ENCODE measurements around the gene CABP1.
A peak's percentile ranks its signal among the peaks of the same experiment; 100 is the strongest.
"Not testable (repeated sequence)": the region's sequence is repeated elsewhere in the genome, so short reads cannot be mapped to it uniquely, and the experiment has no call there.

Gene CABP1

GRCh38 chr12:120639771-120640721 lies at the start of gene CABP1:
CABP1 (plus strand) TSS chr12:120640626; CDS start chr12:120640686, 60 bp downstream.
- DNase-seq (ENCODE audit: low read depth in 2 of 3, low spot score in 1 of 3), result peak in 2 of 3 donors; percentile 36 to 58

GRCh38 chr12:120590741-120591407 lies 49.6 kb upstream of the CABP1 start:
- no peak for DNase-seq (ENCODE audit: low read depth in 2 of 3, low spot score in 1 of 3)

- no peak for DNase-seq (ENCODE audit: low read depth in 2 of 3, low spot score in 1 of 3)
These were observed 48.0 kb upstream of the CABP1 start for GRCh38 chr12:120592121-120593049.

GRCh38 chr12:120596901-120597300 lies 43.5 kb upstream of the CABP1 start:
- DNase-seq (ENCODE audit: low read depth in 2 of 3, low spot score in 1 of 3), result no peak

GRCh38 chr12:120597861-120598260 lies 42.6 kb upstream of the CABP1 start:
- DNase-seq (ENCODE audit: low read depth in 2 of 3, low spot score in 1 of 3), result no peak

- no peak for DNase-seq (ENCODE audit: low read depth in 2 of 3, low spot score in 1 of 3)
These were observed 41.6 kb upstream of the CABP1 start for GRCh38 chr12:120598674-120599463.

- no peak for DNase-seq (ENCODE audit: low read depth in 2 of 3, low spot score in 1 of 3)
These were observed 40.5 kb upstream of the CABP1 start for GRCh38 chr12:120599672-120600552.

- not testable (repeated sequence) for DNase-seq (ENCODE audit: low read depth in 2 of 3, low spot score in 1 of 3)
These were observed 38.0 kb upstream of the CABP1 start for GRCh38 chr12:120602416-120602815.

- DNase-seq (ENCODE audit: low read depth in 2 of 3, low spot score in 1 of 3), result no peak
These were observed 29.9 kb upstream of the CABP1 start for GRCh38 chr12:120610560-120610959.

- not testable (repeated sequence) for DNase-seq (ENCODE audit: low read depth in 2 of 3, low spot score in 1 of 3)
These were observed 28.9 kb upstream of the CABP1 start for GRCh38 chr12:120611534-120611933.

- no peak for DNase-seq (ENCODE audit: low read depth in 2 of 3, low spot score in 1 of 3)
These were observed 25.6 kb upstream of the CABP1 start for GRCh38 chr12:120614848-120615247.

GRCh38 chr12:120617193-120617592 lies 23.2 kb upstream of the CABP1 start:
- DNase-seq (ENCODE audit: low read depth in 2 of 3, low spot score in 1 of 3), result not testable (repeated sequence)

- DNase-seq (ENCODE audit: low read depth in 2 of 3, low spot score in 1 of 3), result not testable (repeated sequence)
These were observed 22.7 kb upstream of the CABP1 start for GRCh38 chr12:120617767-120618166.

GRCh38 chr12:120618954-120619615 lies 21.3 kb upstream of the CABP1 start:
- DNase-seq (ENCODE audit: low read depth in 2 of 3, low spot score in 1 of 3), result no peak

GRCh38 chr12:120620624-120621023 lies 19.8 kb upstream of the CABP1 start:
- DNase-seq (ENCODE audit: low read depth in 2 of 3, low spot score in 1 of 3), result no peak

GRCh38 chr12:120625557-120626419 lies 14.6 kb upstream of the CABP1 start:
- no peak for DNase-seq (ENCODE audit: low read depth in 2 of 3, low spot score in 1 of 3)

- DNase-seq (ENCODE audit: low read depth in 2 of 3, low spot score in 1 of 3), result no peak
These were observed 11.5 kb upstream of the CABP1 start for GRCh38 chr12:120628919-120629318.

Measured in stimulated activated CD4-positive, alpha-beta T cell treated with anti-CD3 and anti-CD28 coated beads, Interleukin-12 subunit alpha, Interleukin-12 subunit beta, amount 100 ng/mL, for 48 hours (primary cell).